CD4-positive, alpha-beta T cell treated with Interleukin-21 for 1 hour (primary cell): ENCODE data around the gene EVX2.

Source experiments
- DNase-seq: peaks from one replicate; pipeline ENCODE4 v3.0.0-alpha.2; 2020

The EVX2 gene

GRCh38 chr2:176081837-176082524 lies 1.8 kb downstream of the EVX2 start:
- no peak for DNase-seq

- DNase-seq, result no peak
Measured at GRCh38 chr2:176081376-176081836, 2.4 kb downstream of the EVX2 start.

GRCh38 chr2:176080540-176081375 lies 3.0 kb downstream of the EVX2 start:
- no peak for DNase-seq

GRCh38 chr2:176079831-176080539 lies 3.8 kb downstream of the EVX2 start:
- DNase-seq, result no peak

GRCh38 chr2:176079285-176079830 lies 4.4 kb downstream of the EVX2 start:
- no peak for DNase-seq

- DNase-seq, result no peak
Measured at GRCh38 chr2:176078541-176079284, 5.0 kb downstream of the EVX2 start.

GRCh38 chr2:176076796-176077195 lies 7.0 kb downstream of the EVX2 start:
- no peak for DNase-seq

GRCh38 chr2:176076063-176076462 lies 7.7 kb downstream of the EVX2 start:
- DNase-seq, result no peak

- no peak for DNase-seq
Measured at GRCh38 chr2:176075481-176075880, 8.3 kb downstream of the EVX2 start.

- no peak for DNase-seq
Measured at GRCh38 chr2:176074919-176075425, 8.8 kb downstream of the EVX2 start.

- DNase-seq, result no peak
Measured at GRCh38 chr2:176072951-176073904, 10.5 kb downstream of the EVX2 start.

GRCh38 chr2:176072292-176072669 lies 11.5 kb downstream of the EVX2 start:
- DNase-seq, result no peak

- DNase-seq, result no peak
Measured at GRCh38 chr2:176071330-176072291, 12.2 kb downstream of the EVX2 start.

- no peak for DNase-seq
Measured at GRCh38 chr2:176068419-176068832, 15.3 kb downstream of the EVX2 start.

GRCh38 chr2:176067589-176068418 lies 16.0 kb downstream of the EVX2 start:
- DNase-seq, result no peak

- no peak for DNase-seq
Measured at GRCh38 chr2:176066645-176067588, 16.8 kb downstream of the EVX2 start.

GRCh38 chr2:176063958-176064357 lies 19.8 kb downstream of the EVX2 start:
- DNase-seq, result no peak

- DNase-seq, result no peak
Measured at GRCh38 chr2:176056406-176056805, 27.4 kb downstream of the EVX2 start.
